HepG2 (cell line): ENCODE results near the gene ZNF804A.

Experiments used
- NPAS2 ChIP-seq: sonication (generic); formaldehyde crosslinking; IDR thresholded peaks from 2 replicates; pipeline ENCODE4 v1.8.0; 2022; ENCODE audit warnings: mild to moderate bottlenecking, missing genetic modification reagents, borderline replicate concordance
- RAD21 ChIP-seq: fragments of 450-650 bp; formaldehyde crosslinking; IDR thresholded peaks from 2 replicates; pipeline ENCODE4 v1.5.0; 2020; ENCODE audit warnings: mild to moderate bottlenecking
- RBM22 ChIP-seq: fragments of 200-400 bp; formaldehyde crosslinking; optimal IDR thresholded peaks from 2 replicates; pipeline ENCODE3; 2017; ENCODE audit warnings: mild to moderate bottlenecking, low read length, moderate library complexity
- SALL2 ChIP-seq: sonication (generic); formaldehyde crosslinking; IDR thresholded peaks from 2 replicates; pipeline ENCODE4 v1.8.1; 2023; ENCODE audit warnings: mild to moderate bottlenecking, missing genetic modification reagents, inconsistent platforms
- SIN3A ChIP-seq: IDR thresholded peaks from 2 replicates; pipeline ENCODE4 v1.6.1; 2011; ENCODE audit warnings: low read depth, mild to moderate bottlenecking, control low read depth, low read length, borderline replicate concordance
- TF ChIP-seq, protein P1 (sequence below): sonication (generic); formaldehyde crosslinking; IDR thresholded peaks from 2 replicates; pipeline ENCODE4 v1.5.0; 2020; ENCODE audit warnings: mild to moderate bottlenecking, missing genetic modification reagents, moderate library complexity
- TF ChIP-seq, protein P2 (sequence below): sonication (generic); formaldehyde crosslinking; IDR thresholded peaks from 2 replicates; pipeline ENCODE4 v1.8.0; 2022; ENCODE audit warnings: missing genetic modification reagents, low read depth, mild to moderate bottlenecking, borderline replicate concordance

DNA sequence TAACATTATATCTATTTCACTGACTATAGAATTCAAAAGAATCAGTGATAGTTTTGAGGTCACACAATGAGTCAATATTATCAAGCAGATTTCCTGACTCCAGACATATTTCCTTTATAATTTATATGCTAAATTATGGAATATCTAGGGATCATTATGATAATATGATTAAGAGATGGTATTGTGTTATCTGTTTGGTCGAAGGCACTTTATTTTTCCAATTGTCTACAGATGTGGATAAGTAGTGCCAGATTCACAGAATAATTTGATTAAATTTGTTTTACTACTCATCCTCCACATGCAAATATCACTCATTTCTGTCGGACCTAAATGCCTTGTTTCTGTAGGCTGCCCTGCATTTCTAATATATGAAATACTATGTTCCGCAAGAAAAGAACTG is 4.4 kb downstream of the ZNF804A start:
- TF ChIP-seq RAD21 (CRISPR knock-in tag), result no peak
- TF ChIP-seq, protein P1, sequence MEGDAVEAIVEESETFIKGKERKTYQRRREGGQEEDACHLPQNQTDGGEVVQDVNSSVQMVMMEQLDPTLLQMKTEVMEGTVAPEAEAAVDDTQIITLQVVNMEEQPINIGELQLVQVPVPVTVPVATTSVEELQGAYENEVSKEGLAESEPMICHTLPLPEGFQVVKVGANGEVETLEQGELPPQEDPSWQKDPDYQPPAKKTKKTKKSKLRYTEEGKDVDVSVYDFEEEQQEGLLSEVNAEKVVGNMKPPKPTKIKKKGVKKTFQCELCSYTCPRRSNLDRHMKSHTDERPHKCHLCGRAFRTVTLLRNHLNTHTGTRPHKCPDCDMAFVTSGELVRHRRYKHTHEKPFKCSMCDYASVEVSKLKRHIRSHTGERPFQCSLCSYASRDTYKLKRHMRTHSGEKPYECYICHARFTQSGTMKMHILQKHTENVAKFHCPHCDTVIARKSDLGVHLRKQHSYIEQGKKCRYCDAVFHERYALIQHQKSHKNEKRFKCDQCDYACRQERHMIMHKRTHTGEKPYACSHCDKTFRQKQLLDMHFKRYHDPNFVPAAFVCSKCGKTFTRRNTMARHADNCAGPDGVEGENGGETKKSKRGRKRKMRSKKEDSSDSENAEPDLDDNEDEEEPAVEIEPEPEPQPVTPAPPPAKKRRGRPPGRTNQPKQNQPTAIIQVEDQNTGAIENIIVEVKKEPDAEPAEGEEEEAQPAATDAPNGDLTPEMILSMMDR (CRISPR knock-in tag), result no peak
- no peak for TF ChIP-seq RBM22
- TF ChIP-seq, protein P2, sequence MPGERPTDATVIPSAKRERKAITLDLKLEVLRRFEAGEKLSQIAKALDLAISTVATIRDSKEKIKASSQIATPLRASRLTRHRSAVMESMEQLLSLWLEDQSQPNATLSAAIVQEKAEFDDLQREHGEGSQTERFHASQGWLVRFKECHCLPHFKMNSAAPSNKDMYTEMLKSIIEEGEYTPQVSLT (CRISPR knock-in tag), result no peak
- TF ChIP-seq SALL2 (CRISPR knock-in tag), result no peak
- no peak for TF ChIP-seq NPAS2 (CRISPR knock-in tag)
- TF ChIP-seq SIN3A, result no peak
